SKM-1 treated with dmso at 0.1 percent for 144 hours (cell line): ENCODE data around the gene SLC7A4.
"Not testable (repeated sequence)": the region's sequence is repeated elsewhere in the genome, so short reads cannot be mapped to it uniquely, and the experiment has no call there.

ENCODE experiments used
- DNase-seq: peaks from one replicate; lab custom pipeline; 2025; ENCODE audit not compliant: unreplicated experiment; lab: John Stamatoyannopoulos, UW

The SLC7A4 gene

DNA sequence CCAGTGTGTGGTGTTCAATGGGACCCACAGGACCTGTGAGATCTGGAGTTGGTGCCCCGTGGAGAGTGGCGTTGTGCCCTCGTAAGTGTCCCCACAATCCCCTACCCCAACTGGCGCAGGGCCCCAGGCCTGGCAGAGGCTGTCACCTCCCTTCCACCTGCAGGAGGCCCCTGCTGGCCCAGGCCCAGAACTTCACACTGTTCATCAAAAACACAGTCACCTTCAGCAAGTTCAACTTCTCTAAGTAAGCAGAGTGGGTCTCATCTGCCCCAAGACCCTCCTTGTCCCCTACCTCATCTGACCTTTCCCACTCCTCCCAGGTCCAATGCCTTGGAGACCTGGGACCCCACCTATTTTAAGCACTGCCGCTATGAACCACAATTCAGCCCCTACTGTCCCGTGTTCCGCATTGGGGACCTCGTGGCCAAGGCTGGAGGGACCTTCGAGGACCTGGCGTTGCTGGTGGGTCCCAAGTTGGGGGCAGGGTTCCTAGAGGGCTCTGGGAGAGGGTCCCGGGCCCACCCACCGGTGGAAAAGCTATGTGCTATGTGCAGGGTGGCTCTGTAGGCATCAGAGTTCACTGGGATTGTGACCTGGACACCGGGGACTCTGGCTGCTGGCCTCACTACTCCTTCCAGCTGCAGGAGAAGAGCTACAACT lies 9.3 kb downstream of the SLC7A4 start:
- no peak for DNase-seq

DNA sequence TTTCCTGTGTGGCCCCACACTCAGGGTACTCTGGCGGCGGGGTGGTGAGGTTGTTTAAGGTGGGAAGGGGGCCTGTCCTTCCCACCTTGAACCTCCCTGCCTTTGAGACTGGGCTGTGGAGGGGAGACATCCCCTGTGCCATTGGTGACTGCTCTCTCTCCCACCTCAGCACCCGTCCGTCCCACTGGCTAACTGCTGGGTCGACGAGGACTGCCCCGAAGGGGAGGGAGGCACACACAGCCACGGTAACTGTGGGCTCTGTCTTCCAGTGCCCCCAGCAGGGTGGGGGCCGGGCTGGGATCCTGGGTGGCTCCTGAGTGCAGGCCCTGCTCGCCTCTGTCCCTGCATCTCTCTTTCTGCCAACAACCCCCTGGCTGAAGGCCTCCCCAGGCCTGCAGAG lies 9.9 kb downstream of the SLC7A4 start:
- no peak for DNase-seq

DNA sequence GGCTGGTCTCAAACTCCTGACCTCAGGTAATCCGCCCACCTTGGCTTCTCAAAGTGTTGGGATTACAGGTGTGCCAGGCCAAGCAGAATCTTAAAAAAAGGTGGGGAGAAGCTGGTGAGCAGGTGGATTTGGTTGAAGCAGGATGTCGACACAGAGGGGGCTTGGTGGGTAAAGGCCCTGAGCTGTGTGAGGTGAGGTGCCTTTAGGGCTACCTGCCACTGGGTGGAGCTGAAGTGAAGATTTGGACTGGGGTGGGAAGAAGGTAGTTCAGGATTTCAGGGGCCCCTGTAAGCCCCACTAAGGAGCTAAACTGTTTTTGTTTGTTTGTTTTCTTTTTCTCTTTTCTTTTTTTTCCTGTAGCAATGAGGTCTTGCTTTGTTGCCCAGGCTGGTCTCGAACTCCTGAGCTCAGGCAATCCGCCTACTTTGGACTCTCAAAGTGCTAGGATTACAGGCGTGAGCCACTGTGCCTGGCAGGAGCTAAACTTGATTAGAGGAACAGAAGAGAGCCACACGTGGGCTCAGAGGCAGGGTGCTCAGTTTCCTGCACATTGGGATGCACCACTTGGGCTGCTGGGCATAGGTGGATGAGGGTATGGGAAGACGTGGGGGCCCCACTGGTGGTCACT lies 11.4 kb downstream of the SLC7A4 start:
- no peak for DNase-seq

DNA sequence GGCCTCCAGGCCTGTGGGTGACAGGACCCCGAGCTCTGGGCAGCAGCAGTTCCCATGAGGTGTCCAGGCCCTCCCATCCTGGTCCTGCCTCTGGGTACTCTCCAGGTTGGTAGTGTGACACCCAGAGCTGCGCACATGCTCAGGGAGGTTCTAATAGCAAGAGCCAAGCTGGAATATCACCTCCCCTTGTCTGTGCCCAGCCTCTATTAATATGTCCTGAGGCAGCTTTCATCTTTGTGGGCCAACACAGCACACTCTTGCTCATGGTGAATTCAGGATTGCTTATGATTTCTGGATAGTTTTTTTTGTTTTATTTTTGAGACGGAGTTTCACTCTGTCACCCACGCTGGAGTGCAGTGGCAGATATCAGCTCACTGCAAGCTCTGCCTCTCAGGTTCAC lies 14.0 kb downstream of the SLC7A4 start:
- no peak for DNase-seq

DNA sequence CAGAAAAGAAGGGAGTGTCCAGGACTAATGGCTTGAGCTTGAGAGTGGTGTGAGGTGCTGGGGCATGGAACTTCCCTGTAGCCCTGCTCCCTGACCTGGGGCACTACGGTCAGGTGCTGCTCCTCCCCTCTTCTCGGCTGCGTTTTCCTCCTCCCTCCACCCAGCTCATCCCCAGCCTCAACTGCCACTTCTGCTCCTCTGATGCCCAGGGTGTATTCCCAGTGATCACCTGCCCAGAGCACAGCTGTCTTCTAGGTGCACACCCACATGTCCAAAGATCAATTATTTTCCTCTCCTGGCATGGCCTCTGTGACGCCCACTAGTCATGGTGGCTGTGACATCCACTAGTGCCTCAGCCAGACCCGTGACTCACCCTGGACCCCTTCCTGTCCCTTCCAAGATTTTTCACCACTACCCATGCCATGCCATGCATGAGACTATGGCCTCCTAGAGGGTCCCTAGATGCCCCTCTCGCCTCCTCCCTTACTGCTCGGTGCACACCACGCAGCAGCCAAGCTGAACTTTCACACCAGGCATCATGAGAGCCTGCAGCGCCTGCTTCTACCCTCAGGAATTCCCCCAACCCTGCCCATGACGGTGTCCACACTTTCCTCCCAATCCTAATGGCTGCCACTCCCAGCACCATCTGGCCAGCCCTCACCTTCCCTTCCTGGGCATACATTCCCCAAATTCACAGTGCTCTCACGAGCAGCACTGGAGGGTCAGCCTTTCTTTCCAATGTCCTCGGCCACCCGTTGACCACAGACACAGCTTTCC lies 15.5 kb downstream of the SLC7A4 start:
- no peak for DNase-seq

DNA sequence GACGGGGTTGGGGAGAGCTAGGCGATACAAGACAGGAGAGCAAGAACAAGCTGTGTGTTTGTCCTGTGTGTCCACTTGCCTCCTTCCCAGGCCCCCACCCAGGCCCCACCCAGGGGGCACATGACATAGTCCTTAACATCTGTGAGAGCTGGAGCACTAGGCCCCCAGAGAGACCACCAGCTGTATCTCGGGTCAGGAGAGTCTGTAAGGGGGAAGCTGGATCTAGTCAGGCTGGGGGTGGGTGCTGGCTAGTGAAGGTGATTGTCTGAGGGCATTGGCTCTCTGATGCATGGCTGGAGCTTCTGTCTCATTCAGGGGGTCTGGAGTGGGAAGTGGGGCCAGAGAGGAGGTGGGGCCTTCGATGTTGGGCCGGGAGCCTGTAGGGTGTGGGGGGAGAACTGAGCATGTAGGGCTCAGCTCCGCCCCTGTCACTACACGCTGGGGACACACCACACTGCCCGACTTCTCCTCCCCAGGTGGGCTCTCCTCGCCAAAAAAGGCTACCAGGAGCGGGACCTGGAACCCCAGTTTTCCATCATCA lies 16.8 kb downstream of the SLC7A4 start:
- no peak for DNase-seq

DNA sequence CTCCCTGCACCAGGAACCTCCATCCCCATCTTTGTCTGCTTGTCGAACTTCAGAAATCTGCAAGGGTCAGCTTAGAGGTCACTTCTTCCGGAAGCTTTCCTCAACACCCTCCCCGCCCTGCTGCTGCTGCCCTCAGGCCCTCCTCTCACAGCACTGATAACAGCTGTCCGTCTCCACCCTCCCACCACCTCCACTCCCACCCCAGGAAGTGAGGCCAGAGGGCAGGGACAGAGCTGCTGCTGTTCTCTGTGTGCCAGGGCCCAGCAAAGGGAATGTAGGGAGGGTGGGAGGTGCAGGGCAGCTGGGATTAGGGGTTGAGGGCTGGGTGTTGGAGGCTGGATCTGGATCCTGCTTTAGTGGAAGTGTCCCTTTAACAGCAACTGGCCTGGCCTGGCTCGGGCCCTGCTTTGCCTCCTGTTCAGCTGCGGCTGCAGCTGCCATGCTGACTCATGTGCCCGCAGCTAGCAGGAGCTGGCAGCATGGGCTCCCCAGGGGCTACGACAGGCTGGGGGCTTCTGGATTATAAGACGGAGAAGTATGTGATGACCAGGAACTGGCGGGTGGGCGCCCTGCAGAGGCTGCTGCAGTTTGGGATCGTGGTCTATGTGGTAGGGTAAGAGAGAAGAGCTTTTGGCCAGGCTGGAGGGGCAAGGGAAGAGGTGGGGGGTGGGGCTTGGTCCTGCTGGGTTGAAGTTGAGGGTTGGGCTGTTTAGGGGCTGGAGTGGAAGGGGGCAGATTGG lies 17.5 kb downstream of the SLC7A4 start, which contains the start of gene P2RX6:
TSS of gene P2RX6 (plus strand) at position 440 of the 740 bp plus-strand sequence. CDS start at position 450, 10 bp downstream.
- no peak for DNase-seq

DNA sequence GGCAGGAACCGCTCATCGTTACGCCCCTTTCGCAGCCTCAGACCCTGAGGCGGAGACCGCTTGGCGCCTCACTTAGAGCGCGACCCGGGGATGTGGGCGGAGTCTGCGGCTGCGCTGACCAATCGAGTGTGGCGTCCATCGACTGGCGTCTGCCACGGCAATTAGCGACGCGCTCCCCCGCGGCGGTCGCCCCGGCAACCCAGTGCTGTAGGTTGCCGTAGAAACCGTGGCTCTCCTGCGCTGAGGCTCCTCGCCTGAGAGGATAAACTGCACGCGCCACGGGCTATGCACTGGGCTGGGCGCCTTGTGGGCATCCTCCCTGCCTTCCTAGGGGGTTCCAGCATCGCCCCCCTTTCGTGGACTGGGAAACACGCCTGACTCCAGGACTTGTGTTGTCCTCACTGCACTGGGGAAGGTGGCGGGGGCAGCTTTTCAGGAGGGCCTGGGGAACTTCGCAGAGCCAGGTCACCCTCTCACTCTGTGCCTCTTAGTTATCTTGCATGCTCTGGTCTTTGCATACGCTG lies 18.1 kb downstream of the SLC7A4 start:
- DNase-seq: peak; percentile 43

DNA sequence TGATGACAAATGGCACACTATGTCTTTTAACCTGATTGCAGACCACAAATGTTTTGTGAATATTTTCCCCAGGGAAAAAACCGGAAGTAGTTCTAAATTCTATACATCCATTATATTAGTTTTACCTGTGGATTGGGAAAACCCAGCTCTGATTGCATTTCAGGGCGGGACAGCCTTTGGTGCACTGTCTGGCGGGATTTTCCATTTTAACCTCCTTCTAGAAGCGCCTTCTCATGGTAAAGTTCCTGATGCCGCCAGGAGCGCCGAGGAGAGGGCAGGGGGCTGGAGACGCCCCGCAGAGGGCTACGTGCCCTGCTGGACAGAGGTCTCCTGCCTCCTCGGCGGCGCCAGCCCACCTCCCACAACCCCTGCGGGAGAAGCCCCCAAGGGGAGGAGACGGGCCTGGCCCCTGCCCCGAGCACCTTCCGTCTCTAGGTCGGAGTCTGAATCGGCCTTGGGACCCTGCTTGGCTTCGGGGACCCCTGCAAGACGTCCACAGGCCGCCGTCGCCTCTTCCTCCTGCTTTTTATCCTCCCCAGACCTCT lies 18.6 kb downstream of the SLC7A4 start:
- no peak for DNase-seq

DNA sequence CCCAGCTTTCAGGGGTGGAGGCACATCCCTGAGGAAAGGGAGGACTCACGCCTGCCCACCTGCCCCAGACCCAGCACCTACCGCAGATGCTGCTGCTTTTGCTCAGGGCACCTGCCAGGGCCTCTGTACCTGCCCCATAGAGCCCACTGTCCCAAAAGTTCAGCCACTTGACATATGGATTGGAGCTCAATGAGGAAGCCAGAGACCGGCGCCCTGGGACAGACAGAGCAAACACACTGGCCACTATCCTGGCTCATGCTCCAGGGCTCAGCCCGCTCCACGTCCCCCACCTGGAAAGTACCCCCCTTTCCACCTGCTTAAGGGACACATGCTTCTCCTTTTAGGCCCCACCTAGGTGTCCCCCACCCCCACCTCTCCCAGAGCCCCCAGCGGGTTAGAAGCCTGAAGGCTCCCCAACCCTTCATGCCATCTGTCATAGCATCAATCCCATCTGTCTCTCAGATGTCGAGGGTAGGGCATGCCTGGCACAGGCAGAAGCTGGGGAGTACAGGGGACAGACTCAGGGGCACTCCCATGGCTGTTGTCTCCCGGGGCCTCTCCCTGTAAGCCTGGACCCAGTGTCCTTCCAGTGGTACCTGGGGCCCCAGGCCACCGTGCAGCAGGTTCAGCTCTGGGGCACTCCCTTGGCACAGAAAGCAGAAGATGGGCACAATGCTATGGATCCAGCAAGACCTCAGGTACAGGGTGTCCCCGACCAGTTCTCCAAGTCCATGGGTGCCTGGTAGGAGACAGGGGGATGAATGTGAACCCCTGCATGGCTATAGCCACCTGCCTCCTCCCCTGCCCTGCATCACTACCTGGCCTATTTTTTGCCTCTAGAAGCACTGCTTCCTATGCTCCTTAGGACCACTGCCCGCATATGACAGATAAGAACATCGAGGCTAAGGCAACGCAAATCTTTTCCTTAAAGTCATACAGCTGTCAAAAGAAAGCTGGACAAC lies 19.6 kb downstream of the SLC7A4 start:
- DNase-seq: no peak

DNA sequence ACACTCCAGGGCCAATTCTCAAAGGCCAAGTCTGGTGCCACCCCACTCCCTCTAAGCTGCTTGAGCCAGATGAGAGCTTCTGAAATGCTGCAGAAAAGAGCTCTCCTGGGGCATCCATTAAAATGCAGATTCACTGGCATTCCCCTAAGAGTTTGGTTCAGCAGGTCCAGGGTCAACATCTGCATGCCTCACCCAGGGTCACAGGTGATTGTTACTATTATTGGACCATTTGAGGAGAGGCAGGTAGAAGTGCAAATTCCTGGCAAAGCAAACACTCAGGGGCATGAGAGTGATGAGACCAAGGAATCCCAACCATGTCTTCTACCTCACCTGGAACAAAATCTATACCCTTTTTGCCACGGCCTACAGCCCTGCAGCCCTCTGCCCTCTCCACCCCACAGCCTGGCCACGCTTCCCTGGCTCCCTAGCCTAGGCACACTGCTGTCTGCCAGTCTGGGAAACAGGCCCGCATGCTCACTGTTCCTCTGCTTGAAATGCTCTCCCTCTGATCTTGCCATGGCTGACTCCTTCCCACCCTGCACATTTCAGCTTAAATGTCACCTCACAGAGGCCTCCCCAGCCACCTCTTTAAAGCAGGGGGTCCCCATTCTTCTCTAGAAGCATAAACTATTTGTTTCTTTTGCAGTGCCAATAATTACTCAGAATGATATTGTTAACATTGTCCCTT lies 21.8 kb downstream of the SLC7A4 start:
- no peak for DNase-seq

DNA sequence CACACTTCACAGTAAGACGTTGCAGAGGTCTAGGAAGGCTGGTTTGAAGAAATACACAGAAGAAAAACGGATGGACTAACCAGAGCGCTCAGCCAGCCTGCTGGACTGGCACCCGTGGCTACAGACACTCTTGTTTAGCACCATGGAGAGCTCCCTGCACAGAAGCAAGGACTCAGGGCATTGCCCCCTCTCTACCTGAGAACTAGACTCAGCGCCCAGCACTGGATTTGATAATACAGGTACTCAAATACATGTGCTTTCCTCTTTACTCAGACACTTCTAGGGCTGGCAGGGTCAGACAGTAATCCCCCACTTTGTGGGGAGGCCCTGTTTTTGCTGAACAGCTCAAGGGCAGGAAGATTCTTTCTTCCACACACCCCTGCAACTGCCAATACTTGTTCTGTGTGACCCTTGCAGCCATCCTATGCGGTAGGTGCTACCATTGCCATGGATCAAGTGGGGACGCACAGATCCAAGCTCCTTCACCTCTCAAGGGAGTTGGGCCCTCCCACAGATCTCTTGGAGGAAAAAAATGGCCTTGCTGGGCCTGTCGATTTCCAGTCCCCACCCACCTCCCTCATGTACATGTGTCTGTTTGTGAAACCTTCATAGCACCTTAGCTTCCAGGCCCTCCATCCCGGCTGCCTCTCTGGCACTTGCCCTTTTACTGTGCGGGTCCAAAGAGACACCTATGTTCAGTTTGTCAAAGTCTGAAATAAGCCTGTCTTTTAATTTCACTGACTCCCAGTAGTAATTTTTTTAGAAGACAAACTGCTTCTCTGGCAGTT lies 22.5 kb downstream of the SLC7A4 start:
- DNase-seq: no peak

DNA sequence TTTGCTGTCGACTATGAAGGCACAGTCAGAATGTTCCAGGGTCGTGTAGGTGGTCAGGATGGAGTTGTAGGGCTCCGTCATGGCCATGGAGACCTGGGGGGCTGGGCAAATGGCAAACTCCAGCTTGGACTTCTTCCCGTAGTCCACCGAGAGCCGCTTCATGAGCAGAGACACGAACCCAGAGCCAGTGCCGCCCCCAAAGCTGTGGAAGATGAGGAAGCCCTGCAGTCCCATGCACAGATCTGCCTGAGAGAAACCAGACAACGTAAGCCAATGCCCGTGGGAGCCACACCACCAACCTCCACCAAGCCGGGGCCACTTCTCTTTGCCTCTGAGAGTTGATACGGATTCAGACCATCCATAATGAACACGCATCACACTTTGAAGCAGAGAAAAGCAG lies 23.2 kb downstream of the SLC7A4 start:
- not testable (repeated sequence) for DNase-seq

DNA sequence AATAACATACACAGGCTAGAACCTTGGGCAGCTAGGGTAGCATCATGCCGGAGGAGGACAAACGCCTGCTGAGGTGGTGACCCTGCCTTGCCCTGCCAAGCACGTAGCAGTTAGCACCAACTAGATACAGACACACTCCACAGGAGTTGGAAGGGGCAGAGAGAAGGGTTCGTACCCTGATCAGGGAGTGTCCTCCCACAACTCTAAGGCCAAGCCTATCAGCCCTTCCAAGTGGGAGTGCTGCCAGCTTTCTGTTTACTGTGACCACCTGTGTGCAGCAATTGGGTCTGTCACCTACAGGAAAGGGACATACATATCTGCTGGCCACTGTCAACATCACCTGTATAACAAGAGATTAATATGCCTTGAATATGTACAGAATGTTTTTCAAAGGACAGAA lies 28.6 kb downstream of the SLC7A4 start:
- DNase-seq: no peak

DNA sequence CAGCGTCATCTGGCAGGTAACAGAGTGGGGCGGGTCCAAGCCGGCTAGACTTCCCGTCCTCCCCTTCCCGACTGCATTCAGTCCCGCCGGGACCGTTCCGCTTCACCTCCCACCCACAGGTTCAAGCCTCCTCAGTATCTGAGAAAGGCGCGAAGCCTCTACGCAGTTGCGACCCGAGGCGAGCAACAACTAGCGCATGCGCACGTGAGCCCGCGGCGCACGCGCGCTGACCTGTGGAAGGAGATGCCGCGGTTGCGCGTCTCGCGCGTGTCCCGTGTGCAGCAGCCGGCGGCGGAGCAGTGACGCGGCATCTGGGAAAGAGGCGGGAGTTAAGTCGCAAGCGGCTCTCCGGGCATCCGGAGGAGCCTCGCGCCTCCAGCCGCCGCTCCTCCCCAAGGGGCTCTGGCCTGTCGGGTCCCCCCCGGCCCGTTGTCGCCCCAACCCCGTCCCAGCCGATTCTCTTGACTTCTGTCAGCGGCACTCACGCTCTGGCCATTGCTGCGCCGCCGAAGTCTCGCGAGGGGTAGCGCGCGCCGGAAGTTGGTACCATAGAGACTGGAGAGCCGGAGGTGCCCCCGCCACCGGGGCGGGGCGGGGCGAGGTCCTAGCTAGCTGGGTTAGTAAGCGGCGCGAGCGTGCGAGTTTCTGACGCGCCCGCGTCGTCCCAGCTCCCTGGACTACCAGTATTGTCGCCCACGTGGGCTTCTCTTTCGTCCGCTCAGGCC lies 30.6 kb downstream of the SLC7A4 start, which contains the start of gene THAP7:
TSS of gene THAP7 (minus strand) at position 518 of the 725 bp plus-strand sequence. CDS start at position 311, 207 bp downstream.
- DNase-seq: peak; percentile 95

DNA sequence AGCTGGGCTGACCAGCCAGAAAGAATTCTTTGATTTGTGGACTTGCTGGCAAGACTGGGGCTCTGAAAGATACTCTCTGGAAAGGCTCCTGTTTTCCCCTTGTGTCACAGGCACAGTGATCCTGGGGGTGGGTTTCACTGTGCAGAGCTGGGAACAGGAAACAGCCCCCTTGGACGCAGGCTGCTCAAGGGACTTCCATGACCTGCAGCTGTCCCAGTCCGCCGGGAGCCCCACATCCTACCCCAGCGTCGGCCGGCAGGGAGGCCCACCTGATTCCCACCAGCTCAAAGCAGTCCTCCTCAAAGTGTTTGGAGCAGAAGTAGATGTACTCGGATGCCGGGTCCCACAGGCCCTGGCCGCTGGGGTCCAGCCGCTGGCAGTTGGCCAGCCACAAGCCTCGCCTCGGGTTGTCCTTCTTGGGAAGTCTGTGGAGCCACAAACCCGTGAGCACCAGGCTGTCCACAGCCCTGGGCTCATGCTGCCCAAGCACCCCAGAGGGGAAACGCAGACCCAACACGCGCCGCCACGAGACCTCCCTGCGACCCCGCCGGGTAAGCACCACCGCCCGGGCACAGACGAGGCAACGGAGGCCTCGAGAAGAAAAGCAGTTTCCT lies 31.3 kb downstream of the SLC7A4 start:
- no peak for DNase-seq
